HL-60 (cell line): Measurements from ENCODE around the gene OR2T11.
"Not testable (repeated sequence)": the region's sequence is repeated elsewhere in the genome, so short reads cannot be mapped to it uniquely, and the experiment has no call there.

ENCODE experiments used
- DNase-seq, 2 experiments: peaks; one replicate each; pipeline ENCODE4 v3.0.0-alpha.2; 2010 to 2020; ENCODE audit warnings: low read depth in 1 of 2, low spot score in 1 of 2
- H3K27ac ChIP-seq: fragments of 250-450 bp; sonication (Bioruptor Pico); replicated peaks from 2 replicates; pipeline ENCODE4 v1.5.1; 2020; ENCODE audit warnings: mild to moderate bottlenecking, moderate library complexity
- H3K27me3 ChIP-seq: fragments of 250-450 bp; sonication (Bioruptor Pico); 2 replicates; pipeline ENCODE4 v1.5.1; 2021; ENCODE audit warnings: mild to moderate bottlenecking, moderate library complexity; ENCODE audit not compliant: insufficient read depth, poor library complexity, severe bottlenecking
- H3K4me3 ChIP-seq: replicated peaks from 2 replicates; pipeline ENCODE4 v1.5.1; 2011; ENCODE audit warnings: mild to moderate bottlenecking, control low read depth, low read length; ENCODE audit not compliant: insufficient read depth

Gene OR2T11

DNA sequence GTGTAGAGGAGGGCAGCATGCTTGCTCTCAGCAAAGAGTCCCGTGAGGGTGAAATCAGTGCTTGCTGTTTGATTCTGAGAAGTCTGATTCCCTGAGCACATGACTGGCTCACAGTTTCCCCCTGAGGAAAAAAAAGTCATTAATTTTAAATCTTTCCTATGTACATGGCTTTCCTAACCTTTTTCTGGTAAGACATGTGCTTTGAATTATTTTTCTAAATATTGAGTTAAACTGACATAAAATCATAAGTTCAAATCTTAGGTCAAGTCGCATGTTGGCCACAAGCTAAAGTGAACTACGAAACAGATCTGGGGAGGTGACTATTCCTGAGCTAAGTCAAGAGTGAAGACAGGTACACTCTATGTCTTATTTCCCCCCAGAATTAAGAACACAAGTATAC, 60.2 kb downstream of the OR2T11 start, which contains the start of gene OR2T34:
Gene OR2T34 (minus strand): TSS at position 101 of the 400 bp plus-strand sequence. CDS start 0 bp downstream, at position 101.
- DNase-seq, H3K27ac ChIP-seq, H3K27me3 ChIP-seq, H3K4me3 ChIP-seq: not testable (repeated sequence)

DNA sequence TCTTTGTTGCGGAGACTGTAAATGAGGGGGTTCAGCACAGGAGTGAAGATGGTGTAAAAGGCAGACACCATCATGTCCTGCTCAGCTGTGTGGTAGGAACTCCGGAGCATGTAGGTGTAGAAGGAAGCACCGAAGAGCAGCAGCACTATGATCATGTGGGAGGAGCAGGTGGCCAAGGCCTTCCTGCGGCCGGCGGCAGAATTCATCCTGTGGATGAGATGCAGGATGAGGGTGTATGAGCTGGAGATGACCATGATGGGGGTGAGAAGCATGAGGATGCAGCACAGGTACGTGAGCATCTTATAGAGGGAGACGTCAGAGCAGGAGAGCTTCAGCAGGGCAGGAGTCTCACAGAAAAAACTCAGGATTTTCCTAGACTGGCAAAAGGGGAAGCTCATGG, 61.0 kb downstream of the OR2T11 start:
- H3K27me3 ChIP-seq, H3K27ac ChIP-seq, DNase-seq, H3K4me3 ChIP-seq: not testable (repeated sequence)
